ENCODE measurements around the gene PCBD1. TPM values are rescaled to one million over a fixed set of nuclear protein-coding genes. Genes with fewer than 3 reads are reported as not detected.

Gene PCBD1
- total RNA-seq, 1 experiment from 2014 or later = 164 TPM

GRCh38 chr10:70840836-70841235 is 47.5 kb downstream of the PCBD1 start:
- H3K9me2 ChIP-seq (ENCODE audit: insufficient read depth) = no peaks in the 10 kb centered on the region
- H4K20me1 ChIP-seq (ENCODE audit: insufficient read depth) = no peaks in the 10 kb centered on the region; the same call in 1 of the 2 replicates
- no peak for TF ChIP-seq EZH2 (IDR thresholded peaks at IDR 0.05; ENCODE audit: low read depth)
- TF ChIP-seq CTCF (conservative IDR thresholded peaks at IDR 0.05) = no peak
- H3K36me3 ChIP-seq (ENCODE audit: low read depth) = peaks cover 63% of the 10 kb centered on the region
- H3K4me1 ChIP-seq (replicated peaks; ENCODE audit: insufficient read depth) = peaks cover 18% of the 10 kb centered on the region
- CTCF ChIA-PET = no interaction called here
- no peak for DNase-seq
- no peak overlapping the region for H3K27ac ChIP-seq
- H3K9me3 ChIP-seq (ENCODE audit: insufficient read depth, low read depth) = no peaks in the 10 kb centered on the region
- H3K79me2 ChIP-seq (ENCODE audit: low read depth) = peaks cover 66% of the 10 kb centered on the region
- peaks cover under 1% of the 10 kb centered on the region; the same call in 1 of the 2 replicates for H3F3A ChIP-seq (ENCODE audit: insufficient read depth, low read depth)
- POLR2A ChIA-PET (ENCODE audit: unreplicated experiment) = interaction anchor here (0.6 to 0.7 kb wide), 2 partner anchors 72 to 1492 kb away, joined by 3 to 6 read pairs; no protein-coding TSS in a partner anchor
- no peak overlapping the region for H3K4me3 ChIP-seq
- H3K4me2 ChIP-seq = no peak overlapping the region
- H3K27me3 ChIP-seq (ENCODE audit: insufficient read depth, low read depth) = no peaks in the 10 kb centered on the region
- no peak overlapping the region for H2AFZ ChIP-seq
- BruUV-seq (replicated peaks) = no TSS peak
- intact Hi-C loops (cut with micrococcal nuclease; ENCODE audit: unreplicated experiment) = no loop called here

- ChIA-PET CTCF (no interaction called here), POLR2A (ENCODE audit: unreplicated experiment) (no interaction called here)
- DNase-seq = no peak
- H2AFZ ChIP-seq = no peak overlapping the region
- H3K4me3 ChIP-seq = no peak overlapping the region
- BruUV-seq (replicated peaks) = no TSS peak
- peaks cover 81% of the 10 kb centered on the region for H3K79me2 ChIP-seq (ENCODE audit: low read depth)
- no peaks in the 10 kb centered on the region for H3K27me3 ChIP-seq (ENCODE audit: insufficient read depth, low read depth)
- no peaks in the 10 kb centered on the region for H4K20me1 ChIP-seq (ENCODE audit: insufficient read depth)
- TF ChIP-seq CTCF (conservative IDR thresholded peaks at IDR 0.05) = no peak
- peaks cover 13% of the 10 kb centered on the region; the same call in 1 of the 2 replicates for H3F3A ChIP-seq (ENCODE audit: insufficient read depth, low read depth)
- no peak overlapping the region for H3K27ac ChIP-seq
- peaks cover 25% of the 10 kb centered on the region for H3K4me1 ChIP-seq (replicated peaks; ENCODE audit: insufficient read depth)
- no peak overlapping the region for H3K4me2 ChIP-seq
- H3K36me3 ChIP-seq (ENCODE audit: low read depth) = peaks cover 78% of the 10 kb centered on the region
- no peaks in the 10 kb centered on the region for H3K9me2 ChIP-seq (ENCODE audit: insufficient read depth)
- H3K9me3 ChIP-seq (ENCODE audit: insufficient read depth, low read depth) = no peaks in the 10 kb centered on the region
- intact Hi-C loops (cut with micrococcal nuclease; ENCODE audit: unreplicated experiment) = no loop called here
These were observed 50.0 kb downstream of the PCBD1 start for GRCh38 chr10:70838270-70838805.

- ChIA-PET POLR2A (ENCODE audit: unreplicated experiment) (no interaction called here), CTCF (no interaction called here)
- H3F3A ChIP-seq (ENCODE audit: insufficient read depth, low read depth) = peaks cover 19% of the 10 kb centered on the region
- DNase-seq = no peak
- no peaks in the 10 kb centered on the region for H3K27me3 ChIP-seq (ENCODE audit: insufficient read depth, low read depth)
- H3K4me1 ChIP-seq (replicated peaks; ENCODE audit: insufficient read depth) = peaks cover 30% of the 10 kb centered on the region
- H2AFZ ChIP-seq = no peak overlapping the region
- no peaks in the 10 kb centered on the region for H3K9me3 ChIP-seq (ENCODE audit: insufficient read depth, low read depth)
- H3K36me3 ChIP-seq (ENCODE audit: low read depth) = peaks cover 78% of the 10 kb centered on the region
- H3K9me2 ChIP-seq (ENCODE audit: insufficient read depth) = no peaks in the 10 kb centered on the region
- H3K4me3 ChIP-seq = no peak overlapping the region
- BruUV-seq (replicated peaks) = no TSS peak
- H3K4me2 ChIP-seq = no peak overlapping the region
- intact Hi-C loops (cut with micrococcal nuclease; ENCODE audit: unreplicated experiment) = no loop called here
- TF ChIP-seq CTCF (conservative IDR thresholded peaks at IDR 0.05) = no peak
- no peak for TF ChIP-seq EZH2 (IDR thresholded peaks at IDR 0.05; ENCODE audit: low read depth)
- H3K27ac ChIP-seq = no peak overlapping the region
- H4K20me1 ChIP-seq (ENCODE audit: insufficient read depth) = no peaks in the 10 kb centered on the region
- H3K79me2 ChIP-seq (ENCODE audit: low read depth) = peaks cover 81% of the 10 kb centered on the region
These were observed 50.7 kb downstream of the PCBD1 start for GRCh38 chr10:70837660-70838059.
